ENCODE measurements around the gene TRIM47. TPM values are rescaled to one million over a fixed set of nuclear protein-coding genes. Genes with fewer than 3 reads are reported as not detected.

Gene TRIM47
- total and polyA plus RNA-seq, 2 of the 13 experiments (the other 11 are each of a cell fraction or from before 2014, with no cell fraction given) = 33.5 to 82.0 TPM

DNA sequence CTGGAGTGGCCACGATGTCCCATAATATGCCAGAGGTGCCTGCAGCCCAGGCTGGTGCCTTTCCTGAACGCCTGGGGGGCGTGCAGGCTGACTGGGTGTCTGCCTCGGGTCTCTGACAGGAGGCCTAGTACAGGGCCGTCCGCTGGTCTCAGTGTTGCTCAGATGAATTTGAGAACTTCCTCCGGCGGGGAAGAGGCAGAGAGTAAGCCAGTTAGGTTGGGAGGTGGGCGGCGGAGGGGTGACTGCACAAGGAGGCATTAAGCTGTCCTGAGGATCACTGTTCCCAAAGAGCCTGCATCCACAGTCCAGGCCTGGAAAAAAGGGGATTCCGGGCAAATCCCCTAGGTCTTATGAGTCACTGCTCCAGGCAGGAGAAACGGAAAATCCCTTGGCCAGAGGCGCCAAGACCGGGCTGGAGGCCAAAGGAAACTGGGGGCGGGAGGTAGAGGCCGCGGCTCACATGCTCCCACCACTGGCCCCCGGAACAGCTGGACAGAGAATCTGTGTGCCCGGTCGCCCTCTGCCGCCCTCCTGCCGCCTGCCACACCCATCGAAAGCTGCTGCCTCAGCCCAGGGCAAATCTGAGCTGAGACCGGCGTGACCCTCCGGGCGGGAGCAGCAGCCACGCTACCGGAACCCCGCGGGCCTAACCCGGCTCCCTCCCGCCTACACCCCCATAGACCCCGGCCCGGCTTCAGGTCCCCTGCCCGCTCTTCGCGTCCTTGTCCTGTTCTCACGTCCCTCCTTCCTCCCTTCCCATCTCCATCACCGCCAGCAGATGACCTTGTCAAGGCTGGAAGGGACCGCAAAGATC, 1.2 kb downstream of the TRIM47 start (continued):
- TF ChIP-seq HNRNPL (IDR thresholded peaks at IDR 0.05; ENCODE audit: low read depth, low read length) (peak; percentile 99), KMT2B (CRISPR knock-in tag; IDR thresholded peaks at IDR 0.05) (0 out of 2 replicates have a peak, but pooled peaks have one; percentile 15), PRPF4 (IDR thresholded peaks at IDR 0.05; ENCODE audit: low read depth, low read length, poor library complexity, severe bottlenecking) (no peak), SNAI1 (CRISPR knock-in tag; IDR thresholded peaks at IDR 0.05; ENCODE audit: borderline replicate concordance) (0 out of 2 replicates have a peak, but pooled peaks have one; percentile 77), ZNF17 (CRISPR knock-in tag; IDR thresholded peaks at IDR 0.05) (no peak), ZNF547 (CRISPR knock-in tag; IDR thresholded peaks at IDR 0.05) (no peak; the same call in 1 of the 2 replicates), HMG20A (CRISPR knock-in tag; IDR thresholded peaks at IDR 0.05; ENCODE audit: borderline replicate concordance) (no peak; the same call in 1 of the 2 replicates), CREB1 (IDR thresholded peaks at IDR 0.05) (no peak), CREB1 (CRISPR knock-in tag; IDR thresholded peaks at IDR 0.05) (no peak), ZNF577 (CRISPR knock-in tag; IDR thresholded peaks at IDR 0.05; ENCODE audit: borderline replicate concordance, low read depth) (no peak; the same call in 1 of the 2 replicates), ZNF331 (CRISPR knock-in tag; IDR thresholded peaks at IDR 0.05) (no peak), TEAD2 (CRISPR knock-in tag; IDR thresholded peaks at IDR 0.05) (no peak), ZNF326 (CRISPR knock-in tag; IDR thresholded peaks at IDR 0.05; ENCODE audit: borderline replicate concordance) (no peak; the same call in 1 of the 2 replicates), NRL (CRISPR knock-in tag; IDR thresholded peaks at IDR 0.05; ENCODE audit: borderline replicate concordance) (peak; percentile 85)
- TF ChIP-seq, protein P1, sequence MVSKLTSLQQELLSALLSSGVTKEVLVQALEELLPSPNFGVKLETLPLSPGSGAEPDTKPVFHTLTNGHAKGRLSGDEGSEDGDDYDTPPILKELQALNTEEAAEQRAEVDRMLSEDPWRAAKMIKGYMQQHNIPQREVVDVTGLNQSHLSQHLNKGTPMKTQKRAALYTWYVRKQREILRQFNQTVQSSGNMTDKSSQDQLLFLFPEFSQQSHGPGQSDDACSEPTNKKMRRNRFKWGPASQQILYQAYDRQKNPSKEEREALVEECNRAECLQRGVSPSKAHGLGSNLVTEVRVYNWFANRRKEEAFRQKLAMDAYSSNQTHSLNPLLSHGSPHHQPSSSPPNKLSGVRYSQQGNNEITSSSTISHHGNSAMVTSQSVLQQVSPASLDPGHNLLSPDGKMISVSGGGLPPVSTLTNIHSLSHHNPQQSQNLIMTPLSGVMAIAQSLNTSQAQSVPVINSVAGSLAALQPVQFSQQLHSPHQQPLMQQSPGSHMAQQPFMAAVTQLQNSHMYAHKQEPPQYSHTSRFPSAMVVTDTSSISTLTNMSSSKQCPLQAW (CRISPR knock-in tag; IDR thresholded peaks at IDR 0.05) = no peak
- TF ChIP-seq, protein P2, sequence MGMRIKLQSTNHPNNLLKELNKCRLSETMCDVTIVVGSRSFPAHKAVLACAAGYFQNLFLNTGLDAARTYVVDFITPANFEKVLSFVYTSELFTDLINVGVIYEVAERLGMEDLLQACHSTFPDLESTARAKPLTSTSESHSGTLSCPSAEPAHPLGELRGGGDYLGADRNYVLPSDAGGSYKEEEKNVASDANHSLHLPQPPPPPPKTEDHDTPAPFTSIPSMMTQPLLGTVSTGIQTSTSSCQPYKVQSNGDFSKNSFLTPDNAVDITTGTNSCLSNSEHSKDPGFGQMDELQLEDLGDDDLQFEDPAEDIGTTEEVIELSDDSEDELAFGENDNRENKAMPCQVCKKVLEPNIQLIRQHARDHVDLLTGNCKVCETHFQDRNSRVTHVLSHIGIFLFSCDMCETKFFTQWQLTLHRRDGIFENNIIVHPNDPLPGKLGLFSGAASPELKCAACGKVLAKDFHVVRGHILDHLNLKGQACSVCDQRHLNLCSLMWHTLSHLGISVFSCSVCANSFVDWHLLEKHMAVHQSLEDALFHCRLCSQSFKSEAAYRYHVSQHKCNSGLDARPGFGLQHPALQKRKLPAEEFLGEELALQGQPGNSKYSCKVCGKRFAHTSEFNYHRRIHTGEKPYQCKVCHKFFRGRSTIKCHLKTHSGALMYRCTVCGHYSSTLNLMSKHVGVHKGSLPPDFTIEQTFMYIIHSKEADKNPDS (CRISPR knock-in tag; IDR thresholded peaks at IDR 0.05) = peak; percentile 44; the same call in 1 of the 2 replicates
- TF ChIP-seq, protein P3, sequence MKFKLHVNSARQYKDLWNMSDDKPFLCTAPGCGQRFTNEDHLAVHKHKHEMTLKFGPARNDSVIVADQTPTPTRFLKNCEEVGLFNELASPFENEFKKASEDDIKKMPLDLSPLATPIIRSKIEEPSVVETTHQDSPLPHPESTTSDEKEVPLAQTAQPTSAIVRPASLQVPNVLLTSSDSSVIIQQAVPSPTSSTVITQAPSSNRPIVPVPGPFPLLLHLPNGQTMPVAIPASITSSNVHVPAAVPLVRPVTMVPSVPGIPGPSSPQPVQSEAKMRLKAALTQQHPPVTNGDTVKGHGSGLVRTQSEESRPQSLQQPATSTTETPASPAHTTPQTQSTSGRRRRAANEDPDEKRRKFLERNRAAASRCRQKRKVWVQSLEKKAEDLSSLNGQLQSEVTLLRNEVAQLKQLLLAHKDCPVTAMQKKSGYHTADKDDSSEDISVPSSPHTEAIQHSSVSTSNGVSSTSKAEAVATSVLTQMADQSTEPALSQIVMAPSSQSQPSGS (CRISPR knock-in tag; IDR thresholded peaks at IDR 0.05) = no peak
- TF ChIP-seq, protein P4, sequence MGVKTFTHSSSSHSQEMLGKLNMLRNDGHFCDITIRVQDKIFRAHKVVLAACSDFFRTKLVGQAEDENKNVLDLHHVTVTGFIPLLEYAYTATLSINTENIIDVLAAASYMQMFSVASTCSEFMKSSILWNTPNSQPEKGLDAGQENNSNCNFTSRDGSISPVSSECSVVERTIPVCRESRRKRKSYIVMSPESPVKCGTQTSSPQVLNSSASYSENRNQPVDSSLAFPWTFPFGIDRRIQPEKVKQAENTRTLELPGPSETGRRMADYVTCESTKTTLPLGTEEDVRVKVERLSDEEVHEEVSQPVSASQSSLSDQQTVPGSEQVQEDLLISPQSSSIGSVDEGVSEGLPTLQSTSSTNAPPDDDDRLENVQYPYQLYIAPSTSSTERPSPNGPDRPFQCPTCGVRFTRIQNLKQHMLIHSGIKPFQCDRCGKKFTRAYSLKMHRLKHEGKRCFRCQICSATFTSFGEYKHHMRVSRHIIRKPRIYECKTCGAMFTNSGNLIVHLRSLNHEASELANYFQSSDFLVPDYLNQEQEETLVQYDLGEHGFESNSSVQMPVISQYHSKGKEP (CRISPR knock-in tag; IDR thresholded peaks at IDR 0.05) = peak; percentile 19; the same call in 1 of the 2 replicates
- TF ChIP-seq, protein P5, sequence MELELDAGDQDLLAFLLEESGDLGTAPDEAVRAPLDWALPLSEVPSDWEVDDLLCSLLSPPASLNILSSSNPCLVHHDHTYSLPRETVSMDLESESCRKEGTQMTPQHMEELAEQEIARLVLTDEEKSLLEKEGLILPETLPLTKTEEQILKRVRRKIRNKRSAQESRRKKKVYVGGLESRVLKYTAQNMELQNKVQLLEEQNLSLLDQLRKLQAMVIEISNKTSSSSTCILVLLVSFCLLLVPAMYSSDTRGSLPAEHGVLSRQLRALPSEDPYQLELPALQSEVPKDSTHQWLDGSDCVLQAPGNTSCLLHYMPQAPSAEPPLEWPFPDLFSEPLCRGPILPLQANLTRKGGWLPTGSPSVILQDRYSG (CRISPR knock-in tag; IDR thresholded peaks at IDR 0.05) = no peak
- TF ChIP-seq, protein P6, sequence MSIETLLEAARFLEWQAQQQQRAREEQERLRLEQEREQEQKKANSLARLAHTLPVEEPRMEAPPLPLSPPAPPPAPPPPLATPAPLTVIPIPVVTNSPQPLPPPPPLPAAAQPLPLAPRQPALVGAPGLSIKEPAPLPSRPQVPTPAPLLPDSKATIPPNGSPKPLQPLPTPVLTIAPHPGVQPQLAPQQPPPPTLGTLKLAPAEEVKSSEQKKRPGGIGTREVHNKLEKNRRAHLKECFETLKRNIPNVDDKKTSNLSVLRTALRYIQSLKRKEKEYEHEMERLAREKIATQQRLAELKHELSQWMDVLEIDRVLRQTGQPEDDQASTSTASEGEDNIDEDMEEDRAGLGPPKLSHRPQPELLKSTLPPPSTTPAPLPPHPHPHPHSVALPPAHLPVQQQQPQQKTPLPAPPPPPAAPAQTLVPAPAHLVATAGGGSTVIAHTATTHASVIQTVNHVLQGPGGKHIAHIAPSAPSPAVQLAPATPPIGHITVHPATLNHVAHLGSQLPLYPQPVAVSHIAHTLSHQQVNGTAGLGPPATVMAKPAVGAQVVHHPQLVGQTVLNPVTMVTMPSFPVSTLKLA (IDR thresholded peaks at IDR 0.05) = no peak

All from HepG2 (cell line).